GM08714 (cell line): ENCODE measurements around the gene KRTAP23-1.

ENCODE experiments used
- H3K4me3 ChIP-seq: fragments of 200-500 bp; sonication (Bioruptor generic); 2 replicates; pipeline ENCODE4 v1.5.1; 2014; ENCODE audit warnings: mild to moderate bottlenecking, low read length, inconsistent platforms
- ZNF274 ChIP-seq: IDR thresholded peaks from 2 replicates; pipeline ENCODE4 v1.6.1; 2012; ENCODE audit warnings: mild to moderate bottlenecking, low read depth, low read length

KRTAP23-1 gene

GRCh38 chr21:30348506-30348905 is at the start of gene KRTAP23-1:
Gene KRTAP23-1, minus strand, starts transcription at chr21:30348606. Its CDS starts 0 bp downstream, at chr21:30348606.
- no peak for TF ChIP-seq ZNF274
- H3K4me3 ChIP-seq: no peak within 1 kb of the TSS

- H3K4me3 ChIP-seq: no peak within 1 kb of the TSS
- TF ChIP-seq ZNF274: no peak
Observed at GRCh38 chr21:30395731-30396130, 47.3 kb upstream of the KRTAP23-1 start, which contains the start of gene KRTAP13-1. Gene KRTAP13-1, plus strand, starts transcription at chr21:30396031. Its CDS starts 56 bp downstream, at chr21:30396087.

GRCh38 chr21:30391492-30392025 is 43.2 kb upstream of the KRTAP23-1 start:
- TF ChIP-seq ZNF274: no peak
- H3K4me3 ChIP-seq: no peak overlapping the region

- H3K4me3 ChIP-seq: no peak overlapping the region
- TF ChIP-seq ZNF274: no peak
Observed at GRCh38 chr21:30382201-30382600, 33.8 kb upstream of the KRTAP23-1 start.

- TF ChIP-seq ZNF274: no peak
- no peak within 1 kb of the TSS for H3K4me3 ChIP-seq
Observed at GRCh38 chr21:30372139-30372770, 23.8 kb upstream of the KRTAP23-1 start, which contains the start of gene KRTAP13-2. Gene KRTAP13-2, minus strand, starts transcription at chr21:30372271. Its CDS starts 58 bp downstream, at chr21:30372213.

GRCh38 chr21:30355906-30356305 is 7.5 kb upstream of the KRTAP23-1 start:
- TF ChIP-seq ZNF274: no peak
- no peak overlapping the region for H3K4me3 ChIP-seq

GRCh38 chr21:30354308-30355005 is 6.1 kb upstream of the KRTAP23-1 start:
- no peak for TF ChIP-seq ZNF274
- H3K4me3 ChIP-seq: no peak overlapping the region

GRCh38 chr21:30351534-30351933 is 3.1 kb upstream of the KRTAP23-1 start:
- no peak overlapping the region for H3K4me3 ChIP-seq
- no peak for TF ChIP-seq ZNF274

GRCh38 chr21:30349572-30349971 is 1.2 kb upstream of the KRTAP23-1 start:
- no peak for TF ChIP-seq ZNF274
- H3K4me3 ChIP-seq: no peak overlapping the region

GRCh38 chr21:30345014-30345413 is 3.4 kb downstream of the KRTAP23-1 start:
- no peak overlapping the region for H3K4me3 ChIP-seq
- no peak for TF ChIP-seq ZNF274

- no peak for TF ChIP-seq ZNF274
- no peak overlapping the region for H3K4me3 ChIP-seq
Observed at GRCh38 chr21:30340714-30341573, 7.5 kb downstream of the KRTAP23-1 start.

GRCh38 chr21:30338717-30339116 is 9.7 kb downstream of the KRTAP23-1 start:
- TF ChIP-seq ZNF274: no peak

GRCh38 chr21:30337772-30338171 is 10.6 kb downstream of the KRTAP23-1 start:
- no peak overlapping the region for H3K4me3 ChIP-seq
- TF ChIP-seq ZNF274: no peak

More at GRCh38 chr21:30338717-30339116, 9.7 kb downstream of the KRTAP23-1 start:
- H3K4me3 ChIP-seq: no peak overlapping the region

- TF ChIP-seq ZNF274: no peak
- H3K4me3 ChIP-seq: no peak within 1 kb of the TSS
Observed at GRCh38 chr21:30337276-30337744, 11.1 kb downstream of the KRTAP23-1 start, which contains the start of gene KRTAP27-1. Gene KRTAP27-1, minus strand, starts transcription at chr21:30337694. Its CDS starts 26 bp downstream, at chr21:30337668.
